ENCODE results near the gene ST14. TPM values are rescaled to one million over a fixed set of nuclear protein-coding genes. Genes with fewer than 3 reads are reported as not detected.

Gene ST14
- total RNA-seq, 1 experiment from 2014 or later, result 0.30 TPM

- intact Hi-C loops (cut with micrococcal nuclease; ENCODE audit: unreplicated experiment), result loop anchor here (10.0 kb wide), 1 partner anchor 363 kb away; no protein-coding TSS in a partner anchor
- H3K4me3 ChIP-seq (ENCODE audit: low read depth, low read length, poor library complexity, severe bottlenecking), result no peak overlapping the region
- H3K4me1 ChIP-seq (ENCODE audit: insufficient read depth, low read length, poor library complexity, severe bottlenecking), result peaks cover 9% of the 10 kb centered on the region
- H3K9me3 ChIP-seq (ENCODE audit: low read depth, low read length, poor library complexity, severe bottlenecking), result no peaks in the 10 kb centered on the region
- H3K36me3 ChIP-seq (ENCODE audit: insufficient read depth, low read length, poor library complexity, severe bottlenecking), result no peaks in the 10 kb centered on the region
- no peak for DNase-seq (ENCODE audit: low spot score)
- TF ChIP-seq EZH2 (IDR thresholded peaks at IDR 0.05; ENCODE audit: borderline replicate concordance, low read depth, low read length, poor library complexity, severe bottlenecking), result no peak
- TF ChIP-seq, protein P1, sequence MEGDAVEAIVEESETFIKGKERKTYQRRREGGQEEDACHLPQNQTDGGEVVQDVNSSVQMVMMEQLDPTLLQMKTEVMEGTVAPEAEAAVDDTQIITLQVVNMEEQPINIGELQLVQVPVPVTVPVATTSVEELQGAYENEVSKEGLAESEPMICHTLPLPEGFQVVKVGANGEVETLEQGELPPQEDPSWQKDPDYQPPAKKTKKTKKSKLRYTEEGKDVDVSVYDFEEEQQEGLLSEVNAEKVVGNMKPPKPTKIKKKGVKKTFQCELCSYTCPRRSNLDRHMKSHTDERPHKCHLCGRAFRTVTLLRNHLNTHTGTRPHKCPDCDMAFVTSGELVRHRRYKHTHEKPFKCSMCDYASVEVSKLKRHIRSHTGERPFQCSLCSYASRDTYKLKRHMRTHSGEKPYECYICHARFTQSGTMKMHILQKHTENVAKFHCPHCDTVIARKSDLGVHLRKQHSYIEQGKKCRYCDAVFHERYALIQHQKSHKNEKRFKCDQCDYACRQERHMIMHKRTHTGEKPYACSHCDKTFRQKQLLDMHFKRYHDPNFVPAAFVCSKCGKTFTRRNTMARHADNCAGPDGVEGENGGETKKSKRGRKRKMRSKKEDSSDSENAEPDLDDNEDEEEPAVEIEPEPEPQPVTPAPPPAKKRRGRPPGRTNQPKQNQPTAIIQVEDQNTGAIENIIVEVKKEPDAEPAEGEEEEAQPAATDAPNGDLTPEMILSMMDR (conservative IDR thresholded peaks at IDR 0.05; ENCODE audit: low read depth, low read length), result no peak
- H3K27ac ChIP-seq (ENCODE audit: low read depth, low read length, poor library complexity, severe bottlenecking), result no peak overlapping the region
- no TSS peak for BruUV-seq (replicated peaks)
- peaks cover 53% of the 10 kb centered on the region for H3K27me3 ChIP-seq (replicated peaks; ENCODE audit: insufficient read depth, low read depth, low read length, poor library complexity)
- ChIA-PET CTCF (no interaction called here), POLR2A (ENCODE audit: low non-redundant PET) (no interaction called here)
Measured at GRCh38 chr11:130157840-130158239, 1.7 kb upstream of the ST14 start.

DNA sequence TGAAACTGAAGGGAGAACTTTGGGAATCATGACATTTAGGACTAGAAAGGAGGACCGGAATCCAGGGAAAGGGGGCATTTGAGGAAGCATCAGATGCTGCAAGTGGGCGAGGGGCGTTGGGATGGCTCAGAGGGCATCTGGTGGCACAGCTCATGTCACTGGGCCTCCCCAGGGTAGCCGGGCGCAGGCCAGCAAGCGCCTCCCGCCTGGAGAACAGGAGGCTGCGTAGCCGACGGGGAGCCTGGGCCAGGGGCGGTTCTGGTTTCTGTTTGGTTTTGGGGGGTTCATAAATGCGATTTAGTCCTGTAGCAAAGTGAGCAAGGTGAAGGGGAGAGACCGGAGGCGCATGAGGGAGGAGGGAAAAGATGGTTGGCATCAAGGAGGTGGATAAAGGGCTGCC, 443 bp upstream of the ST14 start:
- POLR2A ChIA-PET (ENCODE audit: low non-redundant PET), result no interaction called here
- CTCF ChIA-PET, result no interaction called here
- H3K27me3 ChIP-seq (replicated peaks; ENCODE audit: insufficient read depth, low read depth, low read length, poor library complexity), result peaks cover 55% of the 10 kb centered on the region

DNA sequence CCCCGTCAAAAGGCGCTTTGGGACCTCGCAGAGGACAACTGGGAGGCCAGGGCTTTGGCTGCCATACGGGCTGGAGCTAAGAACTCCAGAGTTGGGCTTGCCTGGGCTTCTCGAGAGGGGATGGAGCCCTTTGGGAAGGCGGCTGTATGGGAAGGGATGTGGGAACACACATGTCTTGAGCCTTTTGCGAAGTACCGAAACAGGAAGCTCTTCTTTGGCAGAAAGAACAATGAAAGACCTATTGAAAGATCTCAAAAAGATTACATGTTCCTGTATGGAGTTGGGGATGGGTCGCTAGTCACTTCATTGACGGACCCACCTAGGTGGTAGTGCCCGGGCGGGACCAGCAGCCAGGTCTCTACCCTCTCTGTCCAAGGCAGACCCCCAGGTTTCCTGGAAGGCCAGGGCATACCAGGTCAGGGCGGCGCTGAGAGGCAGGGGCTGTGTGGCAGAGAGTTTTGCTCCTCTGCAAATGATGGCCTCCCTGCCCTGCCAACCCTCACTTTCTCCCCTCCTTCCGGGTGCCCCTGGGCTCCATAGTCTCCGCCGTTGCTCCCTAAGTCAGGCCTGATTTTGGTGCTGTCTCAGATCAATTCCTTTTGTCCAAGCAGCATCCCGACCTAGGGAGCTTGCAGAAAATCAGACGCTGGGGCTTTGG, 1.0 kb downstream of the ST14 start:
- TF ChIP-seq, protein P1 (conservative IDR thresholded peaks at IDR 0.05; ENCODE audit: low read depth, low read length), result no peak
- TF ChIP-seq EZH2 (IDR thresholded peaks at IDR 0.05; ENCODE audit: borderline replicate concordance, low read depth, low read length, poor library complexity, severe bottlenecking), result no peak
- ChIA-PET POLR2A (ENCODE audit: low non-redundant PET) (no interaction called here), CTCF (no interaction called here)
- no peak for DNase-seq (ENCODE audit: low spot score)
- Histone ChIP-seq H3K27me3 (replicated peaks; ENCODE audit: insufficient read depth, low read depth, low read length, poor library complexity) (peaks cover 55% of the 10 kb centered on the region), H3K27ac (ENCODE audit: low read depth, low read length, poor library complexity, severe bottlenecking) (no peak overlapping the region), H3K4me1 (ENCODE audit: insufficient read depth, low read length, poor library complexity, severe bottlenecking) (peaks cover 9% of the 10 kb centered on the region), H3K4me3 (ENCODE audit: low read depth, low read length, poor library complexity, severe bottlenecking) (no peak overlapping the region), H3K9me3 (ENCODE audit: low read depth, low read length, poor library complexity, severe bottlenecking) (no peaks in the 10 kb centered on the region), H3K36me3 (ENCODE audit: insufficient read depth, low read length, poor library complexity, severe bottlenecking) (no peaks in the 10 kb centered on the region)
- intact Hi-C loops (cut with micrococcal nuclease; ENCODE audit: unreplicated experiment), result no loop called here
- no TSS peak for BruUV-seq (replicated peaks)

More for the DNA sequence above, 443 bp upstream of the ST14 start:
- Histone ChIP-seq H3K9me3 (ENCODE audit: low read depth, low read length, poor library complexity, severe bottlenecking) (no peaks in the 10 kb centered on the region), H3K36me3 (ENCODE audit: insufficient read depth, low read length, poor library complexity, severe bottlenecking) (no peaks in the 10 kb centered on the region), H3K4me1 (ENCODE audit: insufficient read depth, low read length, poor library complexity, severe bottlenecking) (peaks cover 9% of the 10 kb centered on the region), H3K4me3 (ENCODE audit: low read depth, low read length, poor library complexity, severe bottlenecking) (no peak overlapping the region), H3K27ac (ENCODE audit: low read depth, low read length, poor library complexity, severe bottlenecking) (no peak overlapping the region)
- intact Hi-C loops (cut with micrococcal nuclease; ENCODE audit: unreplicated experiment), result loop anchor here (10.0 kb wide), 1 partner anchor 364 kb away; no protein-coding TSS in a partner anchor
- no peak for DNase-seq (ENCODE audit: low spot score)
- TF ChIP-seq EZH2 (IDR thresholded peaks at IDR 0.05; ENCODE audit: borderline replicate concordance, low read depth, low read length, poor library complexity, severe bottlenecking), result peak; percentile 6
- TF ChIP-seq, protein P1 (conservative IDR thresholded peaks at IDR 0.05; ENCODE audit: low read depth, low read length), result no peak
- no TSS peak for BruUV-seq (replicated peaks)
